Erythroblast (primary cell): ENCODE measurements around the gene SCARB1.

ENCODE experiments used
- GATA1 ChIP-seq: IDR thresholded peaks from 2 replicates; pipeline ENCODE4 v1.6.1; 2011; ENCODE audit warnings: low read depth, mild to moderate bottlenecking, control low read depth, low read length, moderate library complexity
- POLR2A ChIP-seq: IDR thresholded peaks from 2 replicates; pipeline ENCODE4 v1.6.1; 2011; ENCODE audit warnings: mild to moderate bottlenecking, low read length

DNA sequence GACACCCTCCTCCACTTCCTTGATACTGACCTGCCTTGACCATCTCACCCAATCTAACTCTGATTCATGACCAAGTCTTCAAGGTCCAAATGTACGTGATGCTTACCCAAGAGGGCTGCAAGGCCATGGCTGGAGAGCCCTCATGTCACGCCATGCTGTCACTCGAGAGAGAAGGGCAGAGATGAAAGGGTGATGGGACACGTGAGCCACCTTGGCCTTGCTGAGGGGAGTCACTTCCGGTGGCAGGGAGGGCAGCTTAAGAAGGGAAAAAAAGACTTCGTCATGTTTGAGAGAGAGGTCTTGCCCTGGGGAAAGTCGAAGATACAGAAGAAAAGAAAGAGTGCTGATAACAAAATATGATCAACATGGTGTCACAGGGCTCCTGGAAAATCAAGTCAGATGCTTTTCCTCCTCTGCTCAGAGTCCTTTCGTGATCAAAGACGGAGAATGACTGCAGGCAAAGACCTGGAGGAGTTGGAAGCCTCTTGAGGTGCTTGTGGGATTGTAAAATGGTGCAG, 3.3 kb upstream of the SCARB1 start:
- TF ChIP-seq POLR2A: no peak
- TF ChIP-seq GATA1: no peak
